GM23338 (cell line): ENCODE data around the gene NDUFS5. TPM values are rescaled to one million over a fixed set of nuclear protein-coding genes. Genes with fewer than 3 reads are reported as not detected.

Experiments used
- ATAC-seq: fragments of 200-7000 bp; cut with Tn5 transposase; 3 replicates; pipeline ENCODE4 v1.9.1; 2020
- DNase-seq: peaks from one replicate; pipeline ENCODE4 v3.0.0-alpha.2; 2015; ENCODE audit warnings: low spot score
- H2AFZ ChIP-seq: fragments of 200-600 bp; sonication (generic); 2 replicates; pipeline ENCODE4 v1.8.0; 2016; ENCODE audit warnings: antibody characterized with exemption, mild to moderate bottlenecking, moderate library complexity
- H3F3A ChIP-seq: fragments of 200-600 bp; sonication (generic); replicated peaks from 2 replicates; pipeline ENCODE4 v1.8.0; 2017; ENCODE audit warnings: antibody characterized with exemption, mixed run types, low read depth
- H3K27ac ChIP-seq: fragments of 200-600 bp; sonication (generic); 2 replicates; pipeline ENCODE4 v1.6.1; 2016; ENCODE audit warnings: low read depth
- H3K27me3 ChIP-seq: fragments of 200-600 bp; sonication (generic); 2 replicates; pipeline ENCODE4 v1.8.0; 2016; ENCODE audit warnings: mild to moderate bottlenecking, mixed run types, moderate library complexity; ENCODE audit not compliant: insufficient read depth
- H3K36me3 ChIP-seq: fragments of 200-600 bp; sonication (generic); 2 replicates; pipeline ENCODE4 v1.8.0; 2016; ENCODE audit warnings: mild to moderate bottlenecking; ENCODE audit not compliant: insufficient read depth
- H3K4me1 ChIP-seq: fragments of 200-600 bp; sonication (generic); 2 replicates; pipeline ENCODE4 v1.8.0; 2016; ENCODE audit warnings: mild to moderate bottlenecking, moderate library complexity; ENCODE audit not compliant: insufficient read depth
- H3K4me2 ChIP-seq: fragments of 200-600 bp; sonication (generic); 2 replicates; pipeline ENCODE4 v1.7.1; 2017; ENCODE audit warnings: mixed run types
- H3K4me3 ChIP-seq: fragments of 200-600 bp; sonication (generic); 2 replicates; pipeline ENCODE4 v1.6.1; 2016; ENCODE audit warnings: mixed run types
- H3K79me2 ChIP-seq: fragments of 200-600 bp; sonication (generic); replicated peaks from 2 replicates; pipeline ENCODE4 v1.8.0; 2017; ENCODE audit warnings: mild to moderate bottlenecking; ENCODE audit not compliant: insufficient read depth
- H3K9me2 ChIP-seq: fragments of 200-600 bp; sonication (generic); 2 replicates; pipeline ENCODE4 v1.8.0; 2017; ENCODE audit not compliant: insufficient read depth
- H4K20me1 ChIP-seq: fragments of 200-600 bp; sonication (generic); replicated peaks from 2 replicates; pipeline ENCODE4 v1.8.0; 2017; ENCODE audit warnings: mild to moderate bottlenecking; ENCODE audit not compliant: insufficient read depth
- H3K27ac Mint-ChIP-seq: 2 replicates; pipeline ENCODE4 v1.8.0; 2020; ENCODE audit warnings: inconsistent platforms, mild to moderate bottlenecking, moderate library complexity, mixed read lengths
- H3K27me3 Mint-ChIP-seq: 3 replicates; pipeline ENCODE4 v1.8.0; 2022; ENCODE audit warnings: low read depth, mild to moderate bottlenecking, moderate library complexity, mixed read lengths, inconsistent platforms; ENCODE audit not compliant: insufficient read depth, poor library complexity
- H3K36me3 Mint-ChIP-seq: 3 replicates; pipeline ENCODE4 v1.8.0; 2021; ENCODE audit warnings: low read depth, mild to moderate bottlenecking, inconsistent platforms, moderate library complexity, mixed read lengths
- H3K4me1 Mint-ChIP-seq: 3 replicates; pipeline ENCODE4 v1.8.0; 2020; ENCODE audit warnings: mild to moderate bottlenecking, inconsistent platforms, mixed read lengths
- H3K4me3 Mint-ChIP-seq: 3 replicates; pipeline ENCODE4 v1.8.0; 2021; ENCODE audit warnings: moderate library complexity, mild to moderate bottlenecking, inconsistent platforms, mixed read lengths
- H3K9me3 Mint-ChIP-seq: 3 replicates; pipeline ENCODE4 v1.8.0; 2020; ENCODE audit warnings: moderate library complexity, mild to moderate bottlenecking, inconsistent platforms, mixed read lengths
- EZH2 ChIP-seq: fragments of 200-600 bp; sonication (generic); IDR thresholded peaks from one replicate; pipeline ENCODE4 v1.8.0; 2017; ENCODE audit warnings: antibody characterized with exemption, mild to moderate bottlenecking, low read depth; ENCODE audit not compliant: unreplicated experiment
- JUNB ChIP-seq: IDR thresholded peaks from one replicate; pipeline ENCODE4 v1.6.1; 2016; ENCODE audit warnings: antibody characterized with exemption; ENCODE audit not compliant: unreplicated experiment
- polyA plus RNA-seq: library from polyadenylated mRNA; unstranded; fragments of >200 nt; fragmentation: Nextera tagmentation; extraction: Ambion mirVana; gene quantifications from 2 replicates; pipeline ENCODE4 v1.2.1, GENCODE V29; 2016
- total RNA-seq: library from RNA; depleted of rRNA; stranded (reverse); fragments of >200 nt; shearing (Covaris generic); gene quantifications from 2 replicates; pipeline ENCODE4 v1.2.3, GENCODE V29; 2014
- TF ChIP-seq, protein P1 (sequence below): fragments of 250-450 bp; sonication (Bioruptor Pico); IDR thresholded peaks from 2 replicates; pipeline ENCODE4 v1.5.0; 2020; ENCODE audit warnings: mild to moderate bottlenecking, moderate library complexity
- TF ChIP-seq, protein P2 (sequence below): IDR thresholded peaks from 2 replicates; pipeline ENCODE4 v1.6.1; 2016; ENCODE audit warnings: antibody characterized with exemption

The NDUFS5 gene
- total and polyA plus RNA-seq, 2 experiments from 2014 or later, result 532 to 2,534 TPM

DNA sequence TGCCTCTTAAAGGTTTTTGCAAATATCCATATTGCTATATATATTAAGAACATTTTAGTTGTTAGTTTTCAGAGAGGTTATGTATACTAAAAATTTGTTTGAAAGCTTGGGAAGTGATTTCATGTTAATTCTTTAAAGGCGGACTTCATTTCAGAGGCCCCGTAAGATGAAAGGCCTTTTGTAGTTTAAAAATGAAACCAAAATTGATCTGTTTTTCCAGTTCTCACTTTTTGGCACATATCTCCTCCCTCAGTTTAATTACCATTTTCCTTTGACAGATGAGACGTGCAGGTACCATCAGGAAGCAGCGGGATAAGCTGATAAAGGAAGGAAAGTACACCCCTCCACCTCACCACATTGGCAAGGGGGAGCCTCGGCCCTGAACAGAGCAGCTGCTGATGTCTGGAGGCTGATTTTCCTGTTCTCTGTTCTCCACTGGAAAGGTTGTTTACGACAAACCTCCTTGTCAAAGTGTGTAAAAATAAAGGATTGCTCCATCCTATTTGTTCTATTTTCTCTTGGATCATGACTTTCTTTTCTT lies 8.0 kb downstream of the NDUFS5 start (continued):
- TF ChIP-seq, protein P1, sequence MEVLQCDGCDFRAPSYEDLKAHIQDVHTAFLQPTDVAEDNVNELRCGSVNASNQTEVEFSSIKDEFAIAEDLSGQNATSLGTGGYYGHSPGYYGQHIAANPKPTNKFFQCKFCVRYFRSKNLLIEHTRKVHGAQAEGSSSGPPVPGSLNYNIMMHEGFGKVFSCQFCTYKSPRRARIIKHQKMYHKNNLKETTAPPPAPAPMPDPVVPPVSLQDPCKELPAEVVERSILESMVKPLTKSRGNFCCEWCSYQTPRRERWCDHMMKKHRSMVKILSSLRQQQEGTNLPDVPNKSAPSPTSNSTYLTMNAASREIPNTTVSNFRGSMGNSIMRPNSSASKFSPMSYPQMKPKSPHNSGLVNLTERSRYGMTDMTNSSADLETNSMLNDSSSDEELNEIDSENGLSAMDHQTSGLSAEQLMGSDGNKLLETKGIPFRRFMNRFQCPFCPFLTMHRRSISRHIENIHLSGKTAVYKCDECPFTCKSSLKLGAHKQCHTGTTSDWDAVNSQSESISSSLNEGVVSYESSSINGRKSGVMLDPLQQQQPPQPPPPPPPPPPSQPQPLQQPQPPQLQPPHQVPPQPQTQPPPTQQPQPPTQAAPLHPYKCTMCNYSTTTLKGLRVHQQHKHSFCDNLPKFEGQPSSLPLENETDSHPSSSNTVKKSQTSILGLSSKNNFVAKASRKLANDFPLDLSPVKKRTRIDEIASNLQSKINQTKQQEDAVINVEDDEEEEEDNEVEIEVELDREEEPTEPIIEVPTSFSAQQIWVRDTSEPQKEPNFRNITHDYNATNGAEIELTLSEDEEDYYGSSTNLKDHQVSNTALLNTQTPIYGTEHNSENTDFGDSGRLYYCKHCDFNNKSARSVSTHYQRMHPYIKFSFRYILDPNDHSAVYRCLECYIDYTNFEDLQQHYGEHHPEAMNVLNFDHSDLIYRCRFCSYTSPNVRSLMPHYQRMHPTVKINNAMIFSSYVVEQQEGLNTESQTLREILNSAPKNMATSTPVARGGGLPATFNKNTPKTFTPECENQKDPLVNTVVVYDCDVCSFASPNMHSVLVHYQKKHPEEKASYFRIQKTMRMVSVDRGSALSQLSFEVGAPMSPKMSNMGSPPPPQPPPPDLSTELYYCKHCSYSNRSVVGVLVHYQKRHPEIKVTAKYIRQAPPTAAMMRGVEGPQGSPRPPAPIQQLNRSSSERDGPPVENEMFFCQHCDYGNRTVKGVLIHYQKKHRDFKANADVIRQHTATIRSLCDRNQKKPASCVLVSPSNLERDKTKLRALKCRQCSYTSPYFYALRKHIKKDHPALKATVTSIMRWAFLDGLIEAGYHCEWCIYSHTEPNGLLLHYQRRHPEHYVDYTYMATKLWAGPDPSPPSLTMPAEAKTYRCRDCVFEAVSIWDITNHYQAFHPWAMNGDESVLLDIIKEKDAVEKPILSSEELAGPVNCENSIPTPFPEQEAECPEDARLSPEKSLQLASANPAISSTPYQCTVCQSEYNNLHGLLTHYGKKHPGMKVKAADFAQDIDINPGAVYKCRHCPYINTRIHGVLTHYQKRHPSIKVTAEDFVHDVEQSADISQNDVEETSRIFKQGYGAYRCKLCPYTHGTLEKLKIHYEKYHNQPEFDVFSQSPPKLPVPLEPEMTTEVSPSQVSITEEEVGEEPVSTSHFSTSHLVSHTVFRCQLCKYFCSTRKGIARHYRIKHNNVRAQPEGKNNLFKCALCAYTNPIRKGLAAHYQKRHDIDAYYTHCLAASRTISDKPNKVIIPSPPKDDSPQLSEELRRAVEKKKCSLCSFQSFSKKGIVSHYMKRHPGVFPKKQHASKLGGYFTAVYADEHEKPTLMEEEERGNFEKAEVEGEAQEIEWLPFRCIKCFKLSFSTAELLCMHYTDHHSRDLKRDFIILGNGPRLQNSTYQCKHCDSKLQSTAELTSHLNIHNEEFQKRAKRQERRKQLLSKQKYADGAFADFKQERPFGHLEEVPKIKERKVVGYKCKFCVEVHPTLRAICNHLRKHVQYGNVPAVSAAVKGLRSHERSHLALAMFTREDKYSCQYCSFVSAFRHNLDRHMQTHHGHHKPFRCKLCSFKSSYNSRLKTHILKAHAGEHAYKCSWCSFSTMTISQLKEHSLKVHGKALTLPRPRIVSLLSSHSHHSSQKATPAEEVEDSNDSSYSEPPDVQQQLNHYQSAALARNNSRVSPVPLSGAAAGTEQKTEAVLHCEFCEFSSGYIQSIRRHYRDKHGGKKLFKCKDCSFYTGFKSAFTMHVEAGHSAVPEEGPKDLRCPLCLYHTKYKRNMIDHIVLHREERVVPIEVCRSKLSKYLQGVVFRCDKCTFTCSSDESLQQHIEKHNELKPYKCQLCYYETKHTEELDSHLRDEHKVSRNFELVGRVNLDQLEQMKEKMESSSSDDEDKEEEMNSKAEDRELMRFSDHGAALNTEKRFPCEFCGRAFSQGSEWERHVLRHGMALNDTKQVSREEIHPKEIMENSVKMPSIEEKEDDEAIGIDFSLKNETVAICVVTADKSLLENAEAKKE (CRISPR knock-in tag), result no peak
- no peak for TF ChIP-seq JUNB
- TF ChIP-seq EZH2, result no peak
- TF ChIP-seq, protein P2, sequence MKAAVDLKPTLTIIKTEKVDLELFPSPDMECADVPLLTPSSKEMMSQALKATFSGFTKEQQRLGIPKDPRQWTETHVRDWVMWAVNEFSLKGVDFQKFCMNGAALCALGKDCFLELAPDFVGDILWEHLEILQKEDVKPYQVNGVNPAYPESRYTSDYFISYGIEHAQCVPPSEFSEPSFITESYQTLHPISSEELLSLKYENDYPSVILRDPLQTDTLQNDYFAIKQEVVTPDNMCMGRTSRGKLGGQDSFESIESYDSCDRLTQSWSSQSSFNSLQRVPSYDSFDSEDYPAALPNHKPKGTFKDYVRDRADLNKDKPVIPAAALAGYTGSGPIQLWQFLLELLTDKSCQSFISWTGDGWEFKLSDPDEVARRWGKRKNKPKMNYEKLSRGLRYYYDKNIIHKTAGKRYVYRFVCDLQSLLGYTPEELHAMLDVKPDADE, result no peak

DNA sequence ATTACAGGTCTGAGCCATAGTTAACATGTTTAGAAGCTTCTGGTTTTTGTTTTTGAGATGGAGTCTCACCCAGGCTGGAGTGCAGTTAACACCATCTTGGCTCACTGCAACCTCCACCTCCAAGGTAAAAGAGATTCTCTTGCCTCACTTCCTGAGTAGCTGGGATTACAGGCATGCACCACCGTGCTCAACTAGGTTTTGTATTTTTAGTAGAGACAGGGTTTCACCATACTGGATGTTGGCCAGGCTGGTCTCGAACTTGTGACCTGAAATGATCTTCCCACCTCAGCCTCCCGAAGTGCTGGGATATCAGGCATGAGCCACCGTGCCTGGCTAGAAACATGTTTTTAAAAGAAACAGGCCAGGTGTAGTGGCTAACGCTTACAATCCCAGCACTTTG lies 10.5 kb downstream of the NDUFS5 start:
- Histone ChIP-seq H3K4me2 (no peak overlapping the region), H3K27ac (peak overlapping the region; percentile 45; the same call in 1 of the 2 replicates), H3K27me3 (no peaks in the 10 kb centered on the region), H3K36me3 (peaks cover 44% of the 10 kb centered on the region), H3K9me2 (no peaks in the 10 kb centered on the region), H3F3A (peaks cover 14% of the 10 kb centered on the region; the same call in 1 of the 2 replicates), H3K79me2 (peaks cover 14% of the 10 kb centered on the region), H3K4me1 (no peaks in the 10 kb centered on the region), H4K20me1 (peaks cover 11% of the 10 kb centered on the region), H3K4me3 (no peak overlapping the region), H2AFZ (no peak overlapping the region)
- H3K27ac Mint-ChIP-seq, result no peak overlapping the region
- H3K36me3 Mint-ChIP-seq, result peaks cover 70% of the 10 kb centered on the region
- no peak overlapping the region for H3K4me3 Mint-ChIP-seq
- H3K27me3 Mint-ChIP-seq, result peaks cover 4% of the 10 kb centered on the region
- no peaks in the 10 kb centered on the region for H3K4me1 Mint-ChIP-seq
- ATAC-seq (no peak), DNase-seq (no peak)
- TF ChIP-seq, protein P1 (CRISPR knock-in tag), result no peak
- TF ChIP-seq, protein P2, result no peak
- H3K9me3 Mint-ChIP-seq, result no peaks in the 10 kb centered on the region
